ENCODE measurements around the gene SLC38A3. TPM values are rescaled to one million over a fixed set of nuclear protein-coding genes. Genes with fewer than 3 reads are reported as not detected.

SLC38A3 gene
- total and polyA plus RNA-seq, 2 of the 8 experiments (the other 6 are each of a cell fraction or from before 2014, with no cell fraction given): 1.2 to 3.7 TPM

- H3K56ac ChIP-seq (replicated peaks; ENCODE audit: insufficient read length, low read depth, low read length): no peak overlapping the region
- no peak overlapping the region for H3K23ac ChIP-seq (ENCODE audit: insufficient read length)
- no peak overlapping the region for H3K27ac ChIP-seq (ENCODE audit: low read depth, low read length)
- H2BK120ac ChIP-seq (replicated peaks; ENCODE audit: low read depth, low read length): no peak overlapping the region
- TF ChIP-seq EZH2 (IDR thresholded peaks at IDR 0.05; ENCODE audit: low read depth, low read length, severe bottlenecking) (peak; percentile 17), RAD21 (IDR thresholded peaks at IDR 0.05 in 1 of 2, conservative IDR thresholded peaks at IDR 0.05 in 1 of 2; ENCODE audit: low read depth in 2 of 2, low read length in 2 of 2) (no peak), CTBP2 (IDR thresholded peaks at IDR 0.05; ENCODE audit: borderline replicate concordance, insufficient read depth, insufficient read length, low read length) (peak; percentile 6)
- peak in 1 of 2 experiments; percentile 68 for DNase-seq (ENCODE audit: low read depth in 1 of 2, low spot score in 2 of 2)
- H3K4me1 ChIP-seq (replicated peaks in 1 of 4; ENCODE audit: control insufficient read depth in 3 of 4, insufficient read depth in 4 of 4, low read length in 3 of 4): peaks cover 0 to 46% (median 37%) of the 10 kb centered on the region in 4 experiments; a peak in 6 of 7 replicates
- H3K4me3 ChIP-seq (ENCODE audit: extremely low read depth in 1 of 4, insufficient read depth in 2 of 4, low read depth in 3 of 4, low read length in 4 of 4): peak overlapping the region; percentile 69 to 78 (median 72)
- H2BK12ac ChIP-seq (ENCODE audit: low read depth, low read length): peak overlapping the region; percentile 84; the same call in 1 of the 2 replicates
- no peak overlapping the region for H3K14ac ChIP-seq (ENCODE audit: insufficient read length)
- peak overlapping the region; percentile 94 to 97 for H3K4me2 ChIP-seq (ENCODE audit: insufficient read depth in 1 of 2, low read depth in 2 of 2, low read length in 2 of 2)
- no peak overlapping the region for H4K91ac ChIP-seq (replicated peaks; ENCODE audit: insufficient read length, low read length)
- peaks cover 10% of the 10 kb centered on the region; the same call in 1 of the 2 replicates for H3K79me1 ChIP-seq (ENCODE audit: low read depth, low read length)
- no peak overlapping the region; the same call in 1 of the 2 replicates for H2AK5ac ChIP-seq (ENCODE audit: low read depth, low read length)
- 8% methylated on average over 13 of the region's 13 CpGs; no CpG with 5 or more reads in 1 of the 2 experiments for WGBS, 2 experiments (ENCODE audit: extremely low coverage in 1 of 2, insufficient coverage in 1 of 2, insufficient read length in 1 of 2, insufficient replicate concordance in 2 of 2, low coverage in 1 of 2, low lambda C conversion rate in 2 of 2, missing lambda C conversion rate in 1 of 2)
- H3K23me2 ChIP-seq (ENCODE audit: low read depth, low read length): peaks cover 17% of the 10 kb centered on the region; the same call in 1 of the 2 replicates
- no peak overlapping the region for H4K8ac ChIP-seq (ENCODE audit: extremely low read depth, insufficient read depth, low read length)
- no peak for FAIRE-seq
- peak overlapping the region in 2 of 4 experiments; percentile 54 to 58; a peak in 5 of 7 replicates for H3K9ac ChIP-seq (replicated peaks in 1 of 4; ENCODE audit: extremely low read depth in 1 of 4, low read depth in 3 of 4, low read length in 3 of 4)
- H3K4ac ChIP-seq (replicated peaks; ENCODE audit: insufficient read length, low read depth, low read length): no peak overlapping the region
- no peaks in the 10 kb centered on the region for H3K9me3 ChIP-seq (ENCODE audit: insufficient read depth in 2 of 2, low read depth in 1 of 2, low read length in 1 of 2)
- H3K18ac ChIP-seq (ENCODE audit: extremely low read depth, low read length): peak overlapping the region; percentile 71; the same call in 1 of the 2 replicates
- H4K5ac ChIP-seq (ENCODE audit: insufficient read length, low read depth, low read length): no peak overlapping the region
- POLR2A ChIA-PET (ENCODE audit: partially characterized antibody): interaction anchor here (0.6 to 6.6 kb wide), 15 partner anchors 10 to 172 kb away, joined by 3 to 65 read pairs (median 6); partner anchors contain the start of genes GNAT1 and TUSC2
- peak overlapping the region; percentile 88; the same call in 1 of the 2 replicates for H2BK15ac ChIP-seq (ENCODE audit: low read length)
- CTCF ChIA-PET (ENCODE audit: partially characterized antibody): interaction anchor here (0.7 to 2.0 kb wide), 20 partner anchors 10 to 246 kb away, joined by 3 to 21 read pairs (median 4); no protein-coding TSS in a partner anchor
- H4K20me1 ChIP-seq (replicated peaks in 1 of 2; ENCODE audit: control insufficient read depth in 1 of 2, insufficient read depth in 2 of 2, low read length in 2 of 2): peaks cover 3 to 12% of the 10 kb centered on the region in 2 experiments
- peaks cover 0 to 8% (median 2%) of the 10 kb centered on the region in 4 experiments; a peak in 2 of 8 replicates for H3K36me3 ChIP-seq (ENCODE audit: control insufficient read depth in 2 of 4, insufficient read depth in 4 of 4, low read length in 3 of 4)
- peaks cover 0 to 24% of the 10 kb centered on the region in 2 experiments; a peak in 1 of 4 replicates for H3K79me2 ChIP-seq (ENCODE audit: control insufficient read depth in 1 of 2, insufficient read depth in 2 of 2, low read length in 2 of 2)
- H2BK5ac ChIP-seq (ENCODE audit: low read depth, low read length): no peak overlapping the region
- H3K27me3 ChIP-seq (replicated peaks in 1 of 4; ENCODE audit: control insufficient read depth in 3 of 4, extremely low read depth in 1 of 4, insufficient read depth in 3 of 4, low read length in 3 of 4): peaks cover 2 to 19% (median 15%) of the 10 kb centered on the region in 4 experiments; a peak in 6 of 7 replicates
- H2AFZ ChIP-seq (ENCODE audit: low read length): no peak overlapping the region
- 0 out of 2 replicates have a peak overlapping the region, but pooled peaks have one; percentile 48 for H2BK20ac ChIP-seq (ENCODE audit: low read length)
Observed at GRCh38 chr3:50155891-50156290, 49.2 kb upstream of the SLC38A3 start.

Measured in H1 (cell line).